IMR-90 (cell line): ENCODE measurements around the gene ERGIC1. TPM values are rescaled to one million over a fixed set of nuclear protein-coding genes. Genes with fewer than 3 reads are reported as not detected.

Experiments used
- ATAC-seq: fragments of 200-7000 bp; cut with Tn5 transposase; 2 replicates; pipeline ENCODE4 v1.9.1; 2020; ENCODE audit warnings: low read depth, mild to moderate bottlenecking, moderate library complexity
- BruUV-seq: library from RNA; stranded (reverse); fragments of 400-500 nt; replicated peaks from 2 replicates; lab custom pipeline; 2021; lab: Mats Ljungman, UMichigan
- CTCF ChIA-PET: fragments of 300-600 bp; formaldehyde crosslinking; extraction: SDS; loops from one replicate; lab custom pipeline; 2021; ENCODE audit warnings: antibody characterized with exemption; lab: Yijun Ruan, JAX
- POLR2A ChIA-PET: fragments of 300-600 bp; sonication (Branson Sonifier 250); formaldehyde crosslinking; loops from one replicate; lab custom pipeline; 2022; ENCODE audit warnings: antibody characterized with exemption; ENCODE audit not compliant: unreplicated experiment; lab: Charles Lee
- DNase-seq: peaks from one replicate; pipeline ENCODE4 v3.0.0; 2013
- H2AFZ ChIP-seq: replicated peaks from 2 replicates; pipeline ENCODE3; 2013; ENCODE audit warnings: low read length, mild to moderate bottlenecking; ENCODE audit not compliant: poor library complexity
- H2AK5ac ChIP-seq: 2 replicates; pipeline ENCODE4 v1.6.1; 2013; ENCODE audit warnings: low read depth, low read length, inconsistent platforms
- H2AK9ac ChIP-seq: replicated peaks from 2 replicates; pipeline ENCODE3; 2013; ENCODE audit warnings: mild to moderate bottlenecking, low read depth, low read length, moderate library complexity; ENCODE audit not compliant: poor library complexity
- H2BK120ac ChIP-seq: 2 replicates; pipeline ENCODE4 v1.6.1; 2013; ENCODE audit warnings: low read depth, low read length, inconsistent platforms
- H2BK15ac ChIP-seq: 3 replicates; pipeline ENCODE4 v1.6.1; 2013; ENCODE audit warnings: low read depth, low read length, inconsistent platforms
- H2BK20ac ChIP-seq: 2 replicates; pipeline ENCODE4 v1.6.1; 2013; ENCODE audit warnings: low read depth, mild to moderate bottlenecking, inconsistent platforms, low read length, moderate library complexity
- H2BK5ac ChIP-seq: 2 replicates; pipeline ENCODE4 v1.6.1; 2013; ENCODE audit warnings: mild to moderate bottlenecking, low read depth, low read length, inconsistent platforms; ENCODE audit not compliant: poor library complexity, severe bottlenecking
- H3K14ac ChIP-seq: replicated peaks from 2 replicates; pipeline ENCODE4 v1.6.1; 2013; ENCODE audit warnings: low read depth, low read length, inconsistent platforms
- H3K18ac ChIP-seq: 2 replicates; pipeline ENCODE4 v1.6.1; 2013; ENCODE audit warnings: low read depth, low read length, control low read depth
- H3K23ac ChIP-seq: 2 replicates; pipeline ENCODE4 v1.6.1; 2013; ENCODE audit warnings: low read depth, low read length, inconsistent platforms
- H3K27ac ChIP-seq: 2 replicates; pipeline ENCODE4 v1.5.1; 2013; ENCODE audit warnings: mild to moderate bottlenecking, control low read depth, low read length; ENCODE audit not compliant: insufficient read depth
- H3K27me3 ChIP-seq: 2 replicates; pipeline ENCODE4 v1.6.1; 2013; ENCODE audit warnings: low read length; ENCODE audit not compliant: control insufficient read depth, insufficient read depth
- H3K36me3 ChIP-seq: 2 replicates; pipeline ENCODE4 v1.6.1; 2013; ENCODE audit warnings: low read length, mixed read lengths; ENCODE audit not compliant: control insufficient read depth, insufficient read depth
- H3K4ac ChIP-seq: 2 replicates; pipeline ENCODE4 v1.6.1; 2013; ENCODE audit warnings: low read depth, low read length, inconsistent platforms
- H3K4me1 ChIP-seq: 2 replicates; pipeline ENCODE4 v1.6.1; 2013; ENCODE audit warnings: low read length, mixed read lengths; ENCODE audit not compliant: control insufficient read depth, insufficient read depth
- H3K4me2 ChIP-seq: 2 replicates; pipeline ENCODE4 v1.6.1; 2013; ENCODE audit warnings: low read depth, mild to moderate bottlenecking, control low read depth, low read length, moderate library complexity
- H3K4me3 ChIP-seq: 2 replicates; pipeline ENCODE4 v1.5.1; 2013; ENCODE audit warnings: low read depth, mild to moderate bottlenecking, control low read depth, low read length, moderate library complexity; ENCODE audit not compliant: insufficient read depth
- H3K56ac ChIP-seq: 2 replicates; pipeline ENCODE4 v1.6.1; 2013; ENCODE audit warnings: low read length, inconsistent platforms; ENCODE audit not compliant: insufficient read depth; ENCODE audit errors: extremely low read depth
- H3K79me1 ChIP-seq, 2 experiments: 2 replicates each; pipeline ENCODE4 v1.6.1; 2013; ENCODE audit warnings: low read length in 2 of 2, inconsistent platforms in 1 of 2, low read depth in 1 of 2
- H3K9ac ChIP-seq: 2 replicates; pipeline ENCODE4 v1.6.1; 2013; ENCODE audit warnings: low read depth, low read length, control low read depth
- H3K9me1 ChIP-seq: 2 replicates; pipeline ENCODE4 v1.6.1; 2013; ENCODE audit warnings: low read length, inconsistent platforms; ENCODE audit not compliant: insufficient read depth
- H3K9me3 ChIP-seq: 2 replicates; pipeline ENCODE4 v1.6.1; 2013; ENCODE audit warnings: low read length; ENCODE audit not compliant: control insufficient read depth, insufficient read depth
- H4K20me1 ChIP-seq: 2 replicates; pipeline ENCODE4 v1.6.1; 2013; ENCODE audit warnings: low read length, inconsistent platforms; ENCODE audit not compliant: insufficient read depth
- H4K5ac ChIP-seq: 2 replicates; pipeline ENCODE4 v1.6.1; 2013; ENCODE audit warnings: mild to moderate bottlenecking, low read depth, low read length, control low read depth
- H4K8ac ChIP-seq, 2 experiments: 2 replicates each; pipeline ENCODE4 v1.6.1; 2013; ENCODE audit warnings: low read depth in 2 of 2, low read length in 2 of 2, control low read depth in 1 of 2, inconsistent platforms in 1 of 2
- H4K91ac ChIP-seq: 2 replicates; pipeline ENCODE4 v1.6.1; 2013; ENCODE audit warnings: low read depth, low read length, inconsistent platforms; ENCODE audit not compliant: insufficient read depth
- BHLHE40 ChIP-seq: fragments of 150-350 bp; IDR thresholded peaks from 2 replicates; pipeline ENCODE4 v1.6.1; 2016; ENCODE audit warnings: mild to moderate bottlenecking, low read depth, low read length
- CEBPB ChIP-seq: IDR thresholded peaks from 2 replicates; pipeline ENCODE4 v1.6.1; 2012; ENCODE audit warnings: low read depth, low read length, improper control_type of control experiment
- CHD1 ChIP-seq: IDR thresholded peaks from 2 replicates; pipeline ENCODE4 v1.6.1; 2012; ENCODE audit warnings: low read depth, low read length, improper control_type of control experiment
- MAFK ChIP-seq: IDR thresholded peaks from 2 replicates; pipeline ENCODE4 v1.6.1; 2012; ENCODE audit warnings: low read depth, low read length, improper control_type of control experiment
- MAZ ChIP-seq: IDR thresholded peaks from 2 replicates; pipeline ENCODE4 v1.6.1; 2012; ENCODE audit warnings: low read depth, mild to moderate bottlenecking, low read length, improper control_type of control experiment, moderate library complexity, borderline replicate concordance
- NFE2L2 ChIP-seq: fragments of 150-350 bp; IDR thresholded peaks from 2 replicates; pipeline ENCODE4 v1.6.1; 2016; ENCODE audit warnings: low read depth, mild to moderate bottlenecking, low read length
- POLR2A ChIP-seq: IDR thresholded peaks from 2 replicates; pipeline ENCODE4 v1.6.1; 2012; ENCODE audit warnings: mild to moderate bottlenecking, low read depth, low read length
- WGBS, 2 experiments: methylation state at CpG; one replicate each; pipeline versions ENCODE4 v1.1.5 to v1.1.7; 2013; ENCODE audit warnings: missing lambda C conversion rate in 2 of 2; ENCODE audit not compliant: insufficient read length in 1 of 2; ENCODE audit errors: extremely low coverage in 2 of 2; 5-methylcytosine and 5-hydroxymethylcytosine counted together
- dilution Hi-C: fragments of 300-500 bp; cut with HindIII; formaldehyde crosslinking; loops from one replicate; pipeline ENCODE4 v1.14.3; 2018; ENCODE audit warnings: low sequenced_read_pairs; ENCODE audit not compliant: unreplicated experiment
- in situ Hi-C: fragments of 300-500 bp; cut with MboI; formaldehyde crosslinking; loops from 3 replicates; pipeline ENCODE4 v1.14.3; 2019; ENCODE audit warnings: low sequenced_read_pairs, inconsistent platforms, mixed read lengths
- intact Hi-C: fragments of 100-400 bp; cut with micrococcal nuclease; formaldehyde crosslinking; loops from 2 replicates; pipeline ENCODE4 v1.10.0; 2022
- polyA plus RNA-seq, 3 experiments: library from polyadenylated mRNA; depleted of rRNA; stranded (reverse); fragments of >200 nt; gene quantifications; 2 replicates each; pipeline ENCODE4 v1.2.3, GENCODE V29; 2012; ENCODE audit warnings: low replicate concordance in 1 of 3
- total RNA-seq: library from RNA; depleted of rRNA; stranded (reverse); fragments of >200 nt; gene quantifications from 2 replicates; pipeline ENCODE4 v1.2.3, GENCODE V29; 2012
- TF ChIP-seq, protein P1 (sequence below): conservative IDR thresholded peaks from 2 replicates; pipeline ENCODE4 v1.5.1; 2012; ENCODE audit warnings: mild to moderate bottlenecking, low read depth, low read length, improper control_type of control experiment

Gene ERGIC1
- total and polyA plus RNA-seq, 2 of the 4 experiments (the other 2 are of a cell fraction): 134 to 192 TPM

DNA sequence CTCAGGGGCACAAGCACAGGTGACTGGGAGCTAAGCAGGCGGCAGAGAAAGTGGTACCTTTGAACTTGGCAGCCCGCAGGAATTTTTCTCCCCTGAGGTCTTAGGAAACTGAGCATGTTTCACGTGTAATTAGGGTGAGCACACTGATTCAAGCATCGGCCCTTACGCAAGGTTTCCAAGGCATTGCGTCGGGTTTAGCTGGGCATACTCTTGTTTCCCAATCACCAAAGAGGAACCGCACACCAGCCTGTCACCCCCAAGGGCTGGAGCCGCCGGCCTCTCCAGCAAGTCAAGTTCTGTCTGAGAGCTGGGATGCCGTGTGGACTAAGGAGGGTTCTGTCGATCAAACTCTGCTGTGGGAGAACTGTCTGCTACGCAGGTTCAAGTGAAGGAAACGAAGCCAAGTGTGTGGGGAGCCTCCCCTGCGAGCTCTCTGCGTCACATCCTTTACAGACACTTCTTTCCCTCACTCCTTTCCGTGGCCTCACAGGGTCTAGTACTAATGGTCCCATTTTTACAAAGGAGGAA, 53.0 kb downstream of the ERGIC1 start (continued):
- TF ChIP-seq CHD1: no peak

DNA sequence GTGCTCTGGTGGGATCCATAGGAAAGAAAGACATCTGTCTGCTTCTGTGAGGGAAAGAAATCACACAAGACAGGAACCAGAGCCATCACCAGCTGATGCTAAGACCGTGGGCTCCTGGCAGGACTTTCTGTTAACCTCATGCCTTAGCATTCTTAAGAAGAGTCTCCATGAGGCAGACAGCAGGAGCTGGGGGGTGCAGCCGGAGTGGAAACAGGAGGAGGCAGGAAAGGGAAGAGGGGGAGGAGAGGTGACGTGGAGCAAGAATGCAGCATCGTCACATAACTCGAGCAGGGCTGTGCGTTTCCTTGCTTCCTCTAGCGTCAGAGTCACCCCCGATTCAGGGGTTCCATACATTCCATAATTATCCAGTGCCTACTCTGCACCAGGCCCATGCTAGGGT, 53.6 kb downstream of the ERGIC1 start:
- Histone ChIP-seq H3K36me3 (peaks cover 30% of the 10 kb centered on the region), H3K27ac (peak overlapping the region; percentile 68), H2AFZ (peak overlapping the region; percentile 50), H4K20me1 (no peaks in the 10 kb centered on the region), H3K4me1 (peaks cover 29% of the 10 kb centered on the region), H2BK20ac (peak overlapping the region; percentile 94), H3K18ac (peak overlapping the region; percentile 88), H3K23ac (peak overlapping the region; percentile 92), H2BK120ac (peak overlapping the region; percentile 94), H3K4me2 (peak overlapping the region; percentile 8; the same call in 1 of the 2 replicates), H2BK15ac (peak overlapping the region; percentile 71; the same call in 2 of the 3 replicates), H3K9me3 (peaks cover 2% of the 10 kb centered on the region; the same call in 1 of the 2 replicates), H3K4ac (peak overlapping the region; percentile 96), H2BK5ac (peak overlapping the region; percentile 90), H3K79me1 (peaks cover 45 to 90% of the 10 kb centered on the region in 2 experiments), H3K27me3 (no peaks in the 10 kb centered on the region), H4K5ac (peak overlapping the region; percentile 83), H2AK5ac (peak overlapping the region; percentile 94), H3K9me1 (peaks cover 39% of the 10 kb centered on the region), H3K9ac (peak overlapping the region; percentile 52), H4K8ac (peak overlapping the region; percentile 76 to 93), H2AK9ac (peak overlapping the region; percentile 43), H3K14ac (peak overlapping the region; percentile 92), H4K91ac (peak overlapping the region; percentile 95), H3K4me3 (no peak overlapping the region), H3K56ac (peak overlapping the region; percentile 51)
- no TSS peak for BruUV-seq
- ChIA-PET CTCF (no interaction called here), POLR2A (no interaction called here)
- intact Hi-C loops: no loop called here
- dilution Hi-C loops: no loop called here
- in situ Hi-C loops: no loop called here
- ATAC-seq (peak; percentile 69), DNase-seq (peak; percentile 95)
- WGBS, 2 experiments: no CpG with 5 or more reads among the region's 8 CpGs
- peak; percentile 67; the same call in 1 of the 2 replicates for TF ChIP-seq MAZ
- TF ChIP-seq, protein P1, sequence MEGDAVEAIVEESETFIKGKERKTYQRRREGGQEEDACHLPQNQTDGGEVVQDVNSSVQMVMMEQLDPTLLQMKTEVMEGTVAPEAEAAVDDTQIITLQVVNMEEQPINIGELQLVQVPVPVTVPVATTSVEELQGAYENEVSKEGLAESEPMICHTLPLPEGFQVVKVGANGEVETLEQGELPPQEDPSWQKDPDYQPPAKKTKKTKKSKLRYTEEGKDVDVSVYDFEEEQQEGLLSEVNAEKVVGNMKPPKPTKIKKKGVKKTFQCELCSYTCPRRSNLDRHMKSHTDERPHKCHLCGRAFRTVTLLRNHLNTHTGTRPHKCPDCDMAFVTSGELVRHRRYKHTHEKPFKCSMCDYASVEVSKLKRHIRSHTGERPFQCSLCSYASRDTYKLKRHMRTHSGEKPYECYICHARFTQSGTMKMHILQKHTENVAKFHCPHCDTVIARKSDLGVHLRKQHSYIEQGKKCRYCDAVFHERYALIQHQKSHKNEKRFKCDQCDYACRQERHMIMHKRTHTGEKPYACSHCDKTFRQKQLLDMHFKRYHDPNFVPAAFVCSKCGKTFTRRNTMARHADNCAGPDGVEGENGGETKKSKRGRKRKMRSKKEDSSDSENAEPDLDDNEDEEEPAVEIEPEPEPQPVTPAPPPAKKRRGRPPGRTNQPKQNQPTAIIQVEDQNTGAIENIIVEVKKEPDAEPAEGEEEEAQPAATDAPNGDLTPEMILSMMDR: no peak
- TF ChIP-seq POLR2A: peak; percentile 54
- peak; percentile 48 for TF ChIP-seq BHLHE40
- TF ChIP-seq MAFK: no peak
- peak; percentile 21; the same call in 1 of the 2 replicates for TF ChIP-seq CEBPB
- peak; percentile 2; the same call in 1 of the 2 replicates for TF ChIP-seq NFE2L2
